Astrocyte of the cerebellum (primary cell): Measurements from ENCODE around the gene ZDHHC19.
"Not testable (repeated sequence)": the region's sequence is repeated elsewhere in the genome, so short reads cannot be mapped to it uniquely, and the experiment has no call there.

Experiments
- DNase-seq: peaks from one replicate; pipeline ENCODE4 v3.0.0-alpha.2; 2011; ENCODE audit warnings: low read depth
- H3K4me3 ChIP-seq: 2 replicates; pipeline ENCODE4 v1.5.1; 2011; ENCODE audit warnings: mild to moderate bottlenecking, low read depth, low read length, moderate library complexity
- CTCF ChIP-seq: IDR thresholded peaks from 2 replicates; pipeline ENCODE4 v1.5.1; 2012; ENCODE audit warnings: low read length, low read depth, moderate library complexity, mild to moderate bottlenecking; ENCODE audit errors: missing control alignments
- in situ Hi-C: cut with HindIII; loops from 2 replicates; pipeline ENCODE4 v1.10.0; 2017; ENCODE audit warnings: low sequenced_read_pairs

Gene ZDHHC19

GRCh38 chr3:196217307-196218154 lies 6.3 kb upstream of the ZDHHC19 start:
- in situ Hi-C loops = no loop called here
- no peak for TF ChIP-seq CTCF
- no peak for DNase-seq
- H3K4me3 ChIP-seq = no peak overlapping the region

GRCh38 chr3:196216681-196217211 lies 5.5 kb upstream of the ZDHHC19 start:
- DNase-seq = no peak
- no peak overlapping the region for H3K4me3 ChIP-seq
- no peak for TF ChIP-seq CTCF
- in situ Hi-C loops = no loop called here

DNA sequence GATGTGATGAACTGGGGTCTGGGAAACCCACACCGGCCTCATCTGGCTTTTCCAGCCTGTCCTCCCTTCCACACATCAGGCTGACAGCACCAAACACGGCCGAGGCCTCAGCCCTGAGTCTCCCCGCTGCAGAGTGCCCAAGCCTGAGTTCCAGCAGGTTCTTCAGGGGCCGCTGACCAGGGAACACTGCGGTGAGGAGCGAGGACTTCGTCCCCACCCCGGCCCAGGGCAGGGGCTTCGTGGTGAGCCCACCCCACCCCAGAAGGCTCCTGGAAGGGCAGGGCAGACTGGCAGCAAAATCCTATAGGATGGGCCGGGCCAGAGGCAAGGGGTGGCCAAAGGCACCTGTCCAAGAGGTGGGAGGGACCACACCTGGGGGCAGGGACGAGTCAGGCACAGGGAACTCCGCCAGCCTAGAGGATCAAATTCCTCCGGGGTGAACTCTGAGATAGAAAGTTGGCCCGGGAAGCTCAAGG lies 4.9 kb upstream of the ZDHHC19 start, which contains the start of gene SLC51A:
TSS of gene SLC51A (plus strand) at position 446 of the 476 bp plus-strand sequence. CDS start 179 bp downstream, outside the sequence.
- DNase-seq = no peak
- no peak within 1 kb of the TSS for H3K4me3 ChIP-seq
- in situ Hi-C loops = no loop called here
- no peak for TF ChIP-seq CTCF

- no peak for TF ChIP-seq CTCF
- no peak for DNase-seq
- in situ Hi-C loops = no loop called here
- H3K4me3 ChIP-seq = no peak overlapping the region
These were observed 4.4 kb upstream of the ZDHHC19 start for GRCh38 chr3:196215493-196216020.

- no peak for TF ChIP-seq CTCF
- no peak for DNase-seq
- in situ Hi-C loops = no loop called here
- H3K4me3 ChIP-seq = no peak overlapping the region
These were observed 3.7 kb upstream of the ZDHHC19 start for GRCh38 chr3:196214783-196215441.

- H3K4me3 ChIP-seq, in situ Hi-C loops, DNase-seq: not testable (repeated sequence)
These were observed 1.1 kb downstream of the ZDHHC19 start for GRCh38 chr3:196209944-196210672.
